Measurements from ENCODE around the gene SMAP1. TPM values are rescaled to one million over a fixed set of nuclear protein-coding genes. Genes with fewer than 3 reads are reported as not detected.

The SMAP1 gene
- polyA plus RNA-seq, 1 experiment: 23.3 TPM

DNA sequence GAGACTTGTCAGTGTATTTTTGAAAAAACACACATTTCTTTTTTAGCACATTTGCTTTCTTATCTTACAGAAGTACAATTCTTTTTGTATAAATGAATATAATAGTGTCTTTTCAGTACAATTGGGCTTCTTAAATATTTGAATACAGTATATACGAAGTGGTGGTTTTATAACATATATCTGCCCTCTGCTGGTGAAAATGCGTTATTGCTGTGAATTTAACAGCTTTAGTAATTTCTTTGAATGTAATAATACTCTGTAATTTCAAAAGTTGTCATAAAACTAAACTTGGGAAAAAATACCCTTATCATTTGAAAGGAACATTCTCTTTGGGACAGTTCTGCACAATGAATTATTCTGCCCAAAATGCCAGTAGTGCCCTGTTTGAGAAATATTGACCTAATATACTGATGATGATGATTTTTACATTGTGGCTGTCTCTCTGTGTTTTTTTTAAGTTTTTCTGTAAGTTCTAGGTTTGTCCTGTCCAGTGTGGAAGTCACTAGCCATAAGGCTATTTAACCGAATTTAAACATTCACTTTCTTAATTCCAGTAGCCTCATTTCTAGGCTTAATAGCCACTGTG, 19.0 kb downstream of the SMAP1 start:
- ChIA-PET POLR2A (no interaction called here), CTCF (interaction anchor here (0.8 to 3.7 kb wide), 21 partner anchors 9 to 465 kb away, joined by 3 to 18 read pairs (median 4); partner anchors contain the start of gene SMAP1)
- H3K4me3 ChIP-seq (ENCODE audit: low read depth, low read length): no peak overlapping the region
- peak; percentile 55; the same call in 1 of the 2 replicates for TF ChIP-seq CTCF (IDR thresholded peaks at IDR 0.05; ENCODE audit: insufficient read depth, low read depth, low read length)
- H3K36me3 ChIP-seq (ENCODE audit: control insufficient read depth, insufficient read depth, low read length): no peaks in the 10 kb centered on the region
- DNase-seq (ENCODE audit: low read depth): no peak
- no peaks in the 10 kb centered on the region for H3K27me3 ChIP-seq (ENCODE audit: control insufficient read depth, insufficient read depth, low read length)

DNA sequence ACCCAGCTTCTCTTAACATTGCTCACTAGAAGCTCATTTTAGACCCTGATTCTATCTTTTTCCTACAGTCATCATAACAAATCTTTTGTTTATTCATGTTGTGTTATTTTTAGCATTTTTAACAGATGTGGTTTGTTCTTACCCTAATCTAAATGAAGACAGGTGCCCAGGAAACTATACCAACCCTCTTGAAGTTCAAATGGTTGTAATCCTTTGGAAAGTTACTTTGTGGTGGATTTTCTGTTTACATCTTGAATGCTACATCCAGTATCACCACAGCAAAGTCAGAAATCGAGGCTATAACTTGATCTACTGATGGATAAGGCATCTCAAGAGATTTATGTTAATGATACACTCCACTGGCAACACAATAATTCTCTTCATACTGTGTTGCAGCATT, 26.2 kb downstream of the SMAP1 start:
- DNase-seq (ENCODE audit: low read depth): no peak
- POLR2A ChIA-PET: interaction anchor here (0.6 kb wide), 1 partner anchor 157 kb away, joined by 4 read pairs; no protein-coding TSS in a partner anchor
- CTCF ChIA-PET: interaction anchor here (0.7 to 1.1 kb wide), 3 partner anchors 11 to 191 kb away, joined by 3 read pairs; no protein-coding TSS in a partner anchor

GRCh38 chr6:70694371-70694770, 26.7 kb downstream of the SMAP1 start:
- no peak overlapping the region for H3K4me3 ChIP-seq (ENCODE audit: low read depth, low read length)
- no peaks in the 10 kb centered on the region for H3K27me3 ChIP-seq (ENCODE audit: control insufficient read depth, insufficient read depth, low read length)
- POLR2A ChIA-PET: no interaction called here
- DNase-seq (ENCODE audit: low read depth): no peak
- no peak for TF ChIP-seq CTCF (IDR thresholded peaks at IDR 0.05; ENCODE audit: insufficient read depth, low read depth, low read length)
- H3K36me3 ChIP-seq (ENCODE audit: control insufficient read depth, insufficient read depth, low read length): no peaks in the 10 kb centered on the region
- CTCF ChIA-PET: interaction anchor here (0.7 to 1.1 kb wide), 3 partner anchors 11 to 190 kb away, joined by 3 read pairs; no protein-coding TSS in a partner anchor

More for the DNA sequence above, 26.2 kb downstream of the SMAP1 start:
- H3K36me3 ChIP-seq (ENCODE audit: control insufficient read depth, insufficient read depth, low read length): no peaks in the 10 kb centered on the region
- no peak overlapping the region for H3K4me3 ChIP-seq (ENCODE audit: low read depth, low read length)
- no peaks in the 10 kb centered on the region for H3K27me3 ChIP-seq (ENCODE audit: control insufficient read depth, insufficient read depth, low read length)
- no peak for TF ChIP-seq CTCF (IDR thresholded peaks at IDR 0.05; ENCODE audit: insufficient read depth, low read depth, low read length)

DNA sequence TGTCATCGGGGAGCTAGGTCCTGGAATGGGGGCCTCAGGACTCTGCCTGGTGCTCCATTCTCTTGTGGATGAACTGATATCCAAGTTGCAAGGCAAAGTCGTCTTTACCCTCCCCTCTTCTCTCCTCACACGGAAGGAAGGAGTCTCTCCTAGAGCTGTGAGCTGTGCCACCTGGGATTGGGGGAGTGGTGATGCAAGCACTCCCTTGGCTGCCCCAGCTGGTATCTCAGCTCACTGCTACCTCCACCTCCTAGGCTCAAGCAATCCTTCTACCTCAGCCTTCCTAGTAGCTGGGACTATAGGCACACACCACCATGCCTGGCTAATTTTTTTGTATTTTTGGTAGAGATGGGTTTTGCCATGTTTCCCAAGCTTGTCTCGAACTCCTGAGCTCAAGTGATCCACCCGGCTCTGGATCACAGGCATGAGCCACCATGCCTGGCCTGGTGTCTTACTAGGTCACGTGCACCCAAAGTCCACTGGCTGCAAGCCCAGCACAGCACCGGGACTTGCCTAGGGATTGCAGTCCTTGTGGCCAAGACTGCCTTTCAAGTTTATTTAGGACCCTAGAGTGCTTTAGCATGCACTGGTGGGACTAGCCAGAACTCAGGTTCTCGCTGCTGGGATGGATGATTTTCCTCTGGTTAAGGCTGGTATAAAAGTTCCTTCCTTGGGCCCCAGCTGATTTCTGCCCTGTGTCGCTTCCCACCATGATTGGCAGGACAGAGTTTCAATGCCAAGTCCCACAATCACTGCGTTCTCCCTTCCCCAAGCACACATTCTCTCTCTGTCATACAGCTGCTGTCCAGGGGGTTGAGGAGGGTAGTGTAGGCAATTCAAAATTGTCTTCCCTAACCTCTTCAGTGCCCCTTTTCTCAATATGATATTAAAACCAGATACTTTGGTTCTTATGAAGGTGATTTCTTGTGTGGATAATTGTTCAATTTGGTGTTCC, 33.5 kb downstream of the SMAP1 start:
- POLR2A ChIA-PET: no interaction called here
- no peak for DNase-seq (ENCODE audit: low read depth)
- H3K36me3 ChIP-seq (ENCODE audit: control insufficient read depth, insufficient read depth, low read length): no peaks in the 10 kb centered on the region
- H3K4me3 ChIP-seq (ENCODE audit: low read depth, low read length): no peak overlapping the region
- no peaks in the 10 kb centered on the region for H3K27me3 ChIP-seq (ENCODE audit: control insufficient read depth, insufficient read depth, low read length)
- no peak for TF ChIP-seq CTCF (IDR thresholded peaks at IDR 0.05; ENCODE audit: insufficient read depth, low read depth, low read length)
- CTCF ChIA-PET: interaction anchor here (1.0 to 5.7 kb wide), 2 partner anchors 184 to 255 kb away, joined by 3 to 56 read pairs; no protein-coding TSS in a partner anchor

DNA sequence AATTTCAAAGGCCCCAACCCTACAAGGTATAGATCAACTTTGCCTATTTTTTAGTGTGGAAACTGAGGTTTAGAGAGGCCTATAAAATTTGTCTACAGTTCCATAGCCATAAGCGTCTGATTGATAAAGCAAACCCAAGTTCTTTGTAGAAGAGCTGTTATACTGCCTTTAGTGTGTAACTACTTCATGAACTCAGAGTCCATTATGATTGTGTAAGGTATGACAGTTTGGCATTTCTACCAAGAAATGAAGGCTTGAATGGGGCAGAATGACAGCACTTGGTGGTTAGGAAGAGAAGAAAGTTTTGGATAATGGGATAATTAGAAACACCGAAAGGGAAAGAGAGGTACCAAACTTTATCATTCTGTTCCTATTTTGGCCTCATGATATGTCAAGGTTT, 38.1 kb downstream of the SMAP1 start:
- DNase-seq (ENCODE audit: low read depth): no peak
- H3K27me3 ChIP-seq (ENCODE audit: control insufficient read depth, insufficient read depth, low read length): no peaks in the 10 kb centered on the region
- no peak for TF ChIP-seq CTCF (IDR thresholded peaks at IDR 0.05; ENCODE audit: insufficient read depth, low read depth, low read length)
- POLR2A ChIA-PET: no interaction called here
- CTCF ChIA-PET: interaction anchor here (0.5 to 5.7 kb wide), 6 partner anchors 11 to 485 kb away, joined by 3 to 56 read pairs (median 3); no protein-coding TSS in a partner anchor
- no peaks in the 10 kb centered on the region for H3K36me3 ChIP-seq (ENCODE audit: control insufficient read depth, insufficient read depth, low read length)
- H3K4me3 ChIP-seq (ENCODE audit: low read depth, low read length): no peak overlapping the region

Measured in BJ (cell line).